Rectal smooth muscle tissue (tissue), 1 donor: ENCODE data around the gene MRRF.
"Not testable (repeated sequence)": the region's sequence is repeated elsewhere in the genome, so short reads cannot be mapped to it uniquely, and the experiment has no call there.

ENCODE experiments used
- H3K27ac ChIP-seq: one replicate; pipeline ENCODE4 v1.7.0; 2013; ENCODE audit warnings: low read depth, low read length, inconsistent platforms
- H3K27me3 ChIP-seq: one replicate; pipeline ENCODE4 v1.7.0; 2013; ENCODE audit warnings: low read length; ENCODE audit not compliant: control insufficient read depth, insufficient read depth
- H3K36me3 ChIP-seq: one replicate; pipeline ENCODE4 v1.7.0; 2013; ENCODE audit warnings: low read length; ENCODE audit not compliant: control insufficient read depth, insufficient read depth
- H3K4me1 ChIP-seq: one replicate; pipeline ENCODE4 v1.7.0; 2013; ENCODE audit warnings: low read length; ENCODE audit not compliant: control insufficient read depth, insufficient read depth
- H3K4me3 ChIP-seq: one replicate; pipeline ENCODE4 v1.7.0; 2013; ENCODE audit warnings: low read length
- H3K9ac ChIP-seq: one replicate; pipeline ENCODE4 v1.7.0; 2013; ENCODE audit warnings: low read length

MRRF gene

DNA sequence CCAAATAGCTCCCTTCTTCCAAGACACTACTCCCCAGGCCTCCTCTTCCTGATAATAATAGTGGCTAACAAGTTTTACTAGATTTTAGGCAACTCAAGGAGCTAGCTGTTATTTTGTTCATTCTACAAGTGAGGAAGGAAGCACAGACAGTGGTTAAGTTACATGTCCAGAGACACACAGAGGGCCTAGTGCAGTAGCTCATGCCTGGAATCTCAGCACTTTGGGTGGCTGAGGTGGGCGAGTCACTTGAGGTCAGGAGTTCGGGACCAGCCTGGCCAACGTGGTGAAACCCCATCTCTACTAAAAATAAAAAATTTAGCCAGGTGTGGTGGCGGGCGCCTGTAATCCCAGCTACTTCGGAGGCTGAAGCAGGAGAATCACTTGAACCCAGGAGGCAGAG lies 65.8 kb downstream of the MRRF start:
- H3K4me3 ChIP-seq, H3K9ac ChIP-seq, H3K4me1 ChIP-seq, H3K36me3 ChIP-seq, H3K27me3 ChIP-seq, H3K27ac ChIP-seq: not testable (repeated sequence)

DNA sequence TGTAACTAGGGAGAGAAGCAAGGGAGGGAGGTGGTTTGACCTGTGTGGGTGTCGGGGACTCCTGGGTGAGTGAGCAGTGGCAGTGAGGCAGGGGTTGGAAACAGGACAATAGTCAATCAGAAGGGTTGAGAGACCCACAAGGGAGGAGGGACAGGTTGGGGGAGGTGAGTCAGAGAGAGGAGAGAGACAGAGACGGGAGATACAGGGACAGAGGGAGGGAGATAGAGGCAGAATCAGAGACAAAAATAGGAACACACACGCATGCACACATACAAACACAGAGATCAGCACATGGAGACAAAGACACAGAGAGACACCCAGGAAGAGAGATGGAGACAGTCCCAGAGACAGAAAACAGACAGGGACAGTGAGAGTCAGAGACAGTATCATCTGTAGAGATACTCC lies 66.8 kb downstream of the MRRF start:
- Histone ChIP-seq H3K36me3 (no peaks in the 10 kb centered on the region), H3K27me3 (no peaks in the 10 kb centered on the region), H3K9ac (no peak overlapping the region), H3K4me3 (no peak overlapping the region), H3K4me1 (no peaks in the 10 kb centered on the region), H3K27ac (no peak overlapping the region)

DNA sequence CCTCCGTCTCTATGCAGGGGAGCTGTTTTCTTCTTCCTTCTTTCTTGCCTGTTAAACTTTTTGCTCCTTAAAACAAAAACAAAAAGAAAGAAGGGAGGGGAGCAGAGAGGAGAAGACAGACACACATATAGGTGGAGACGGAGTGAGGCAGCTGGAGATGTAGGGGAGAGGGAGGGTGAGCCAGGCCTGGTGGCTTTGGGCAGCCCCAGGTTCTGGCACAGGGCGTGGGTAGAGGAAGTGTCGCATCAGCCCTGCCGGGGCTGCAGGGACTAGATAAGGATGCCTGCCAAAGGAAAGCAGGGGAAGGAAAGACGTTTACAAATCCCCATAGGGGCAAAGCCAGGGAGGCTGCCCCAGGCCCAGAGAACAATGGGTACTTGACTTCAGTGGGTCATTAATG lies 67.4 kb downstream of the MRRF start:
- no peak overlapping the region for H3K4me3 ChIP-seq
- no peaks in the 10 kb centered on the region for H3K27me3 ChIP-seq
- no peak overlapping the region for H3K27ac ChIP-seq
- no peaks in the 10 kb centered on the region for H3K4me1 ChIP-seq
- no peak overlapping the region for H3K9ac ChIP-seq
- H3K36me3 ChIP-seq, result no peaks in the 10 kb centered on the region

DNA sequence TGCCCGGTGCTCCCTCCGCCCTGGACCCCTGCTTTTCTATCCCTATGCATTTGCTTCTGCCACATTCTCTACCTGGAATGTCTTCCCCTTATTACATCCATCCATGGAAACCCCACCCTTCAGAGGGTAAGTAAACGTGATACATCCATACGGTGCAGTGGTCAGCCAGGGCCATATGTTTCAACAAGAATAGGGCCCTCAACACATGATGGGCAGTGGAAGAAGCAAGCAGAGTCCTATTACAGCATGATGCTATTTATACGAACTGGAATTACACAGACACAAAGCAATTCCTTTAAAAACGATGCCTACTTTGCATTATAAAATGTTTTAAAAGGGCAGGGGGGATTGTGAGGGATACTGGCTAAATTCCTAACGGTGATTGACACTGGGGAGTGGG lies 68.0 kb downstream of the MRRF start:
- Histone ChIP-seq H3K9ac (no peak overlapping the region), H3K36me3 (no peaks in the 10 kb centered on the region), H3K4me1 (no peaks in the 10 kb centered on the region), H3K4me3 (no peak overlapping the region), H3K27ac (no peak overlapping the region), H3K27me3 (no peaks in the 10 kb centered on the region)

DNA sequence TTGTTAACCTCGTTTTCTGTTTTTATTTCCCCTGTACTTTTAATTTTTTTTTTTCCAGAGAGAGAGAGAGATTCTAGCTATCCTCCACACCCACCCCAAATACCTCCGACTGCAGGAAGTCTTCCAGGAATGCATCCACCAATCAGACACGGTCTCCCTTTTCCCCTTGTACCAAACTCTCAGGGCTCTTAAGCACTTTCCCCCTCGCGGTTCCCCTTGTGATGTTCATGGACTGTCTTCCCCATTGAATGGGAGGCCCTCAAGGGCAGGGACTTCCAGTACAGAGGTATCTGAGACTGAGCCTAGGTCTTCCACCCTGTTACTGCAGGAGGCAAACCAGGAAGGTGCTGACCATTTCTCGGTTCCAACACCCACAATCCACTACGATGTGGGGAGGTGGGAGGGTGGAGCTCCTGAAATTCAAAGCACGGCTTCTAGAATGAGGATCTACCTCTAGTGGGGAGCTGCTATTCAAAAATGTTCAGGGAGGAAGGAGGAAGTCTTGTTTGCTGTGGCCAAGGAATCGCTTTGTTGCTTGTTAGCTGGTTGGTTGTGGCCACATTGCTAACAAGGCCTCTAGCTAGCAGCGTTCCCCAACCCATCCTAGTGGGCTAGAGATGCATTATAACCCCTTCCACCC lies 68.6 kb downstream of the MRRF start:
- Histone ChIP-seq H3K27ac (no peak overlapping the region), H3K4me1 (no peaks in the 10 kb centered on the region), H3K9ac (no peak overlapping the region)

DNA sequence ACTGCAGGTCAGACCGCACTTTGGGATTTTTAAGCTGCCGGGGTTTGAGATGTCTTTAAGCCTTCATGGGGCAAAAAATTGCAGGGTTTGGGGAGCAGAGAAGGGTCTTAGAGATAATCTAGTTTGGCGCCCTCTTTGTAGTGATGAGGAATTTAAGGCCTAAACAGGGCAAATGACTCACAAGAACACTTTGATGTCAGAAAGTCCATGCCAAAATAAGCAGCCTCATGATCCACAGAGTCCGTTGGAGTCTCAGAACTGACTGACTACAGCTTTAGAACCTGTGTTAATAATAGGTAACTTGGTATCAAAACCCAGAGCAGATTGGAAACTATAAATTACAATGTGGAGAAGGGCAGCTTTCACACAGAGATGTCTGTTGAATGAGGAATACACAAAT lies 70.2 kb downstream of the MRRF start:
- Histone ChIP-seq H3K4me3 (no peak overlapping the region), H3K4me1 (no peaks in the 10 kb centered on the region), H3K9ac (no peak overlapping the region), H3K36me3 (no peaks in the 10 kb centered on the region), H3K27ac (no peak overlapping the region), H3K27me3 (no peaks in the 10 kb centered on the region)

More for the DNA sequence above, 68.6 kb downstream of the MRRF start:
- Histone ChIP-seq H3K27me3 (no peaks in the 10 kb centered on the region), H3K4me3 (no peak overlapping the region), H3K36me3 (no peaks in the 10 kb centered on the region)

DNA sequence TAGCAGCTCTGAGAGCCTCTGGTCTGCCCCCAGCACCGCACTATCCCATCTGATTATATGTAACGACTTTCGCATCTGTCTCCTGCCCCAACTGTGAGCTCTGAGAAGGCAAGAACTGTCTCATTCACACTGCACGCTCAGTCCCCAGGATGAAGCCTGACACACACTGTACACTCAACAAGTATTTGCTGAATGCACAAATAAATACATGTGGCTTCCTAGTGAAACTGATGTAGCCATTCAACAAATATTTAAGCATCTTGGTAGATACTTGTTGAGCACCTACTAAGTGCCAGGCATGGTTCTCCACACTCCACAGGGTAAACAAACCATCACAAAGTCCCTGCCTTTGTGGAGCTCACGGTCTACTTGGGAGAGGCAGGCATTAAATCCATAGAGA lies 71.5 kb downstream of the MRRF start:
- Histone ChIP-seq H3K4me3 (no peak overlapping the region), H3K27me3 (no peaks in the 10 kb centered on the region), H3K9ac (no peak overlapping the region), H3K27ac (no peak overlapping the region), H3K36me3 (no peaks in the 10 kb centered on the region), H3K4me1 (no peaks in the 10 kb centered on the region)

DNA sequence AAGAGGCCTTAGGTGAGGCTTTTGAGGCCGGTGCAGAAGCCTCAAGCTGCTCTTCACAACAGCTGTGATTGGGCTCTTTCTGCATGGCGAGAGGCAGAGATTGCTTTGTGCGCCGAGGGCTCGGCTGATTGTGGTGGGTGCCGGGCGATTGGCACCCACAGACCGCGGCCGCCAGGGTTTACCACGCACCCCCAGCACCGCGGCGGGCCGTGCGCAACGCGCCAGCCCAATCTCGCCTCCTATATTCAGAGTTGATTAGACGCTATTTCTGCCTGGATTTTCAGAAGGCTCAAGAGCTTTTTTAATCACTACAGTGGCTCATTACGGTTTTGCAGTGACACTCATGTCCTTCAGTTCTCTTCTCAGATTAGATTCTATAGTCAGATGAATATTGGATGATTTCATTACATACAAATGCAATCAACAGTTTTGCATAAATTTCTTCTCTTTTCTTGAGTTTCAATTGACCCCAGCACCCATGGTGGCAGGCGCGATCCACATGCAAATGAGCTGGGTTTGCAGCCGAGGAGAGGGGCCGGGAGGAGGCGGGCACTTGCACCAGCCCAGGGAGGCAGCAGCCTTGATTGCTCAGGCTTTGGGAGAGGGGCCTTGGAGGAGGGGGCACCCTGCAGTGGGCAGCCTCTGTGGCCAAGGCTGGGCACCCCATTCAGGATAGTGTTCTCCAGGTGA lies 72.3 kb downstream of the MRRF start:
- Histone ChIP-seq H3K27ac (no peak overlapping the region), H3K27me3 (no peaks in the 10 kb centered on the region)

DNA sequence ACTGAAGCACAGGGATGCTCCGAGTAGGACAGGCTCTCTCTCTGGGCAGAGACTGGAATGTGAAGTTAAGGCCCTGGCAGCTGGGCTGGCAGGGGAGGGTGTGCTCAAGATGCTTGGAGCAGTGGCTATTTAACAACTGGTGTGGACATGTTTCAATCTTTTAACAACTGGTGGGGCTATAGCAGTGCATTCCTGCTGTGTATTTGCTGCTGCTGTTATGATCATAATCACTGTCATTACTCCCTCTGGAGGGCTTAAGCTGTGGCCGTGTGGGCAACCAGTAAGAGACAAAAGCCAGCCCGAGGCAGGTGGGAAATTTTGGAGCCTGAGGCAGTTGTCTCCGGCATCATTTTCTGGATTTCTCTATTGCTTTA lies 72.9 kb downstream of the MRRF start:
- H3K27ac ChIP-seq, result no peak overlapping the region
- no peak overlapping the region for H3K9ac ChIP-seq
- H3K27me3 ChIP-seq, result no peaks in the 10 kb centered on the region
- no peaks in the 10 kb centered on the region for H3K4me1 ChIP-seq
- no peak overlapping the region for H3K4me3 ChIP-seq
- H3K36me3 ChIP-seq, result no peaks in the 10 kb centered on the region

More for the DNA sequence above, 72.3 kb downstream of the MRRF start:
- Histone ChIP-seq H3K36me3 (no peaks in the 10 kb centered on the region), H3K9ac (no peak overlapping the region), H3K4me3 (no peak overlapping the region), H3K4me1 (no peaks in the 10 kb centered on the region)

DNA sequence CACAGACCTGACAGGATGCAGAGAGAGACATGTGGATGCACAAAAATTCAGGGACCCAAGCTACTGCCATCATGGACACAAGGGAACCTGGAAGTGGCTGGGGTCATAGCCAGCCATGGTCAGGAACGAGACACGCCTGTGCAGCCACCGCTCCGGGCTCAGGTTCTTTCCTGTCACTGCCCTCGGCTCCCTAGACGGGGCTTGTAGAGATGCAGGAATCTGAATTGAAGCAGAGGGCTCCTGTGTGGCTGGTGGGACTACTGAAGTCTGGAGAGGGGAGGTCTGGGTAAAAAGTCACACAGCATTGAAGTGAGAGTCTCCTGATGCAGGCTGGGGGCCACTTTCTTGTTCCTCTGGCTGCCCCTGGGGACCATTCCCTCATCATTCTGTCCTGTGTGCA lies 73.9 kb downstream of the MRRF start:
- Histone ChIP-seq H3K9ac (no peak overlapping the region), H3K4me3 (no peak overlapping the region), H3K36me3 (no peaks in the 10 kb centered on the region), H3K4me1 (no peaks in the 10 kb centered on the region), H3K27me3 (no peaks in the 10 kb centered on the region), H3K27ac (no peak overlapping the region)

DNA sequence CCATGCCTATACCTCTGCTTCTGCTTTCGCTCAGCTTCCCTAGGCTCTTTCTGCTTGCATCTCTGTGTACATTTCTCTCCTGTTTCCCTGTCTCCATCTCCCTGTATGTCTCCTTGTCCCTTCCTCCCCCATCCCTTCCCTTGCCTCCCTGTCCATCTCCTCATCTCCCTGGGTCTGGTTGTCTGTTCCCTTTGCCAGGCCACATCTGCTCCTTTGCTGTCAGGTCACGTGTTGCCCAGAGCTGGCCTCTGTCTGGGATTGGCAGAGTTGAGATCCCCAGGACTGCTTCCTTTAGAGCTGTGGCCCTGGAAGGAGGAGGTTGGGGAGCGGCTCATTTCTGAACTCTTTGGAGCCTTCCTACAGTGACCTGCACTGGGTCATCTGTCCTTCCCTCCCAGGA lies 74.3 kb downstream of the MRRF start:
- Histone ChIP-seq H3K4me1 (no peaks in the 10 kb centered on the region), H3K9ac (no peak overlapping the region), H3K4me3 (no peak overlapping the region), H3K27ac (no peak overlapping the region), H3K27me3 (no peaks in the 10 kb centered on the region), H3K36me3 (no peaks in the 10 kb centered on the region)

DNA sequence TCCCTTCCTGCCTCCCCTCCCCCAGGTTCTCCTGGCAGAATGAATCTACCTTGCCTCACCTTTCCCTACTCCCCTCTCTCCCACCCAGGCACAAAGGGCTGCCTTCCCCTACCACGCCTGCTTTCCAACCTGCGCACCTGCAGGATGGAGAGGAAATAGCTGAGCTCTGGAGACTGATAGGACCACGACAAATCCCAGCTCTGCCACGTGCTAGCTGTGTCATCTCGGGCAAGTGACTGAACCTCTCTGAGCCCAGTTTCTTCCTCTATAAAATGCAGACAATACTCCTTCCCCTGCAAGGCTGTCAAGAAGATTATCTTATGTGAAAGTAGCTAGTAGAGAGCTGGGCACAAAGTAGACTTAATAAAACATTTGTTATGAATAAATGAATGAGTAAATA lies 74.9 kb downstream of the MRRF start:
- H3K27me3 ChIP-seq, result no peaks in the 10 kb centered on the region
- H3K9ac ChIP-seq, result no peak overlapping the region
- no peaks in the 10 kb centered on the region for H3K36me3 ChIP-seq
- H3K4me1 ChIP-seq, result no peaks in the 10 kb centered on the region
- H3K4me3 ChIP-seq, result no peak overlapping the region
- no peak overlapping the region for H3K27ac ChIP-seq

DNA sequence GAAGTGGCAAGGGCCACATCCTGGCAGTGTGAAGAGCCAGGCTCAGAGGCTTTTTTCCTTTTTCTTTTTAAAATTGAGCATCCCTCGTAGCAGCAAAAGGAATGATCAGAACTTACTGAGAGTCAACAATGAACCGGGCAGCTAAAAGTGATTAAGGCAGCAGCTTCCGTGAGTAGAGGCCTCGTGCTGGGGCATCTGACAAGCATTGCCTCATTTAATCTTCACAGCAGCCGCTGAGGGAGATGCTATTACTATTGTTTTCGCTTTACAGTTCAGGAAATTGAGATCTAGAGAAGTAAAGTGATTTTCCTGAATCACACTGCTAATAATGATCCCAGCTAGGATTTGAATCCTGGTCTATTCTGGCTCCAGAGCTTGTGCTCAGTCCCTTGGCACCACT lies 75.5 kb downstream of the MRRF start:
- H3K27me3 ChIP-seq, result no peaks in the 10 kb centered on the region
- H3K4me1 ChIP-seq, result no peaks in the 10 kb centered on the region
- H3K9ac ChIP-seq, result no peak overlapping the region
- no peak overlapping the region for H3K27ac ChIP-seq
- no peaks in the 10 kb centered on the region for H3K36me3 ChIP-seq
- H3K4me3 ChIP-seq, result no peak overlapping the region
